Fibroblast of the aortic adventitia (primary cell): ENCODE measurements around the gene RENBP. TPM values are rescaled to one million over a fixed set of nuclear protein-coding genes. Genes with fewer than 3 reads are reported as not detected.

Experiments used
- DNase-seq: peaks from one replicate; pipeline ENCODE4 v3.0.0-alpha.2; 2010; ENCODE audit warnings: low read depth
- H3K4me3 ChIP-seq: 2 replicates; pipeline ENCODE4 v1.5.1; 2011; ENCODE audit warnings: low read depth, mild to moderate bottlenecking, control low read depth, low read length, moderate library complexity
- CTCF ChIP-seq: IDR thresholded peaks from 2 replicates; pipeline ENCODE4 v1.5.1; 2011; ENCODE audit warnings: mild to moderate bottlenecking, low read length, control low read depth, inconsistent platforms; ENCODE audit not compliant: insufficient read depth
- total RNA-seq: library from RNA; depleted of rRNA; stranded (reverse); fragments of >200 nt; gene quantifications from 2 replicates; pipeline ENCODE4 v1.2.3, GENCODE V29; 2012; ENCODE audit warnings: low replicate concordance

Gene RENBP
- total RNA-seq, 1 donor, result 0.45 TPM

- DNase-seq, result no peak
- no peak for TF ChIP-seq CTCF
- H3K4me3 ChIP-seq, result no peak overlapping the region
Observed at GRCh38 chrX:153941336-153942252, 2.8 kb downstream of the RENBP start.

GRCh38 chrX:153939573-153939972 is 4.9 kb downstream of the RENBP start:
- no peak for TF ChIP-seq CTCF
- no peak for DNase-seq
- no peak overlapping the region for H3K4me3 ChIP-seq

GRCh38 chrX:153938226-153938786 is 6.1 kb downstream of the RENBP start:
- no peak overlapping the region for H3K4me3 ChIP-seq
- TF ChIP-seq CTCF, result no peak
- DNase-seq, result no peak

GRCh38 chrX:153937056-153937455 is 7.4 kb downstream of the RENBP start:
- H3K4me3 ChIP-seq, result no peak overlapping the region
- no peak for TF ChIP-seq CTCF
- no peak for DNase-seq

GRCh38 chrX:153935326-153935851 is 9.1 kb downstream of the RENBP start:
- peak overlapping the region; percentile 52 for H3K4me3 ChIP-seq
- no peak for DNase-seq
- TF ChIP-seq CTCF, result no peak

- DNase-seq, result peak; percentile 57
- no peak for TF ChIP-seq CTCF
- peak within 1 kb of the TSS; percentile 79 for H3K4me3 ChIP-seq
Observed at GRCh38 chrX:153934762-153935325, 9.6 kb downstream of the RENBP start, which contains the start of gene NAA10. Gene NAA10, minus strand, starts transcription at chrX:153935037. Its CDS starts 133 bp downstream, at chrX:153934904.
